HG03439 (cell line): ENCODE data around the gene POLRMT.
"Not testable (repeated sequence)": the region's sequence is repeated elsewhere in the genome, so short reads cannot be mapped to it uniquely, and the experiment has no call there.

Source experiments
- ATAC-seq: cut with Tn5 transposase; IDR thresholded peaks from one replicate; pipeline ENCODE4 v1.9.1; 2021; ENCODE audit warnings: mild to moderate bottlenecking, moderate library complexity; ENCODE audit not compliant: unreplicated experiment

POLRMT gene

DNA sequence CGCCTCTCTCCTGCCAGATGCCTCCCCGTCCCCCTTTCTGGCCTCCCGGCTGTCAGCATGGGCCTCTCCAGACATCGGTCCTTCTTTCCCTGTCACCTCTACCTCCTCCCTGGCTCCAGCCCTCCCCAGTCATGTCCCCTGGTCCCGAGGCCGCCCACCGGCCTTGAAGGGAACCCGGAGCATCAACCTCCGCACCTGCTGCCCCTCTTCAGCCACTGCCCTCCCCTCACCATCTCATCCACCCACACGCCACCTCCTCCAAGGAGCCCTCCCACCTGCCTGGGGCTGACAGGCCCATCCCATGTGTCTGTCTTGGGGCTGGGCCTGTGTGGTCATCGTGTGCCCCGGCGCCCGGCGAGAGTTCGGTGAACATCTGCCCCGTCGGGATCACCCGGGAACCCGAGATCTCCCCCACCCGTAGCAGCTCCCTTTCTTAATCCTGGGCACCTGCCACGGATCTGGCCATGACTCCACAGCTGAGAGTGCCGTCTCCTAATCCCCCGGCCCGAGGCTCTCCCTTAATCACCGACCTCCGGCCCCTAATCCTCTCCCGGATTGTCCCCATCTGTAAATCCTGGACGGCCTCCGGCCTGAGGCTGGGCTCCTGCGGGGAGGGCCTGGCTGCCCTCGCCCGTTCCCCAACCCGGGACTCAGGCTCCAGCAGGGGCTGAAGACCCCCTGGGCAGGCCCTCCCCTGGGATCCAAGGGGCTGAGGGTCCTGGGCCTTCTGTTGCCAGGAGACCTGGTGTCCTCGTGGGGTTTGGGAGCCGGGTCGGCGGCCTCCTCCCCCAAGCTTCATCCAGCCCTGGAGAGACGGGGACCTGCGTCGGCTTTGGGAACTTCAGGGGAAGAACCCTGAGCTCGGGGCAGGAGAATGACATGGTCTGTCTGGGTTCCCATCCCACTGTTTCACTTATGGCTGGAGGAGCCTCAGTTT, 37.7 kb downstream of the POLRMT start:
- no peak for ATAC-seq

DNA sequence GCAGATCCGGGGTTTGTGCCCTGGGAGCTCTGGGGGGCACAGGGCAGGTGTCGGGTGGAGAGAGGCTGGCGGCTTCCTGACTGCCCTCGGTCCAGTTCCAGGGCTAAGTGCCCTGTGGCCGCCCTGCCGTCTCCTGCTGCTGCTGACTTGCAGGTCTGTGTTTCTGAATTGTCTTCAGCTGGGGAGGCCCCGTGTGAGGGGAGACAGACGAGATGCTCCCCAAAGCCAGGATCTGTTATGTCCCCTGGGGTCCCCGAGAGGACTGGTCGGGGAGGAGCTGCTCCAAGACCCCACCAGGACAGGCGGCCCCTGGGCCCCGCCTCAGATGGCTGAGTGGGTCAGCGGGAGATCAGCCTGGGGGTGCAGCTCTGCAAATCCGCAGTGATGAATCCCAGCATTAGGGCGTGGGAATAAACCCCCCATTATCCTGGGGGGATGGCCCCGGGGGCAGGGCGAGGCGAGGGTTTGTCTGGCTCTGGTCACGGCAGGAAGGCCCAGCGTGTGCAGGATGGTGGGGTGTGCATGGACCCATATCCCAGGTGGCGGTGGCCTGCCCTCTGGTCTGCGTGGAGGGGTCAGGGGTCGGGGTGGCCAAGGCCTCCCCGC, 39.0 kb downstream of the POLRMT start:
- ATAC-seq, result no peak

DNA sequence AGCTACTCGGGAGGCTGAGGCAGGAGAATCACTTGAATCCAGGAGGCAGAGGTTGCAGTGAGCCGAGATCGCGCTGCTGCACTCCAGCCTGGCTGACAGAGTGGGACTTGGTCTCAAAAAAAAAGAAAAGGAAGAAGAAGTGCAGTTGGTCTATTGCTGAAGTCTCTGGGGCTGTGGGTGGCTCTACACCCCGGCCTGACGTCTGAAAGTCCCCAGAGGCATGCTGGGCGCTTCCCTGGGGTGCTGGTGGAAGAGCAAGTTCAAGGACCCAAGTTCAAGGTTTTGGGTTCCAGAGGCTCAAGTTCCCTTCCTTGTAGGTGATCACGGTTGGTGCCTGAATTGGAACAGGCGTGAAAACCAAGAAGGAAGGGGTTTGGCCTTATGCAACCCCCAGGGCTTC, 39.8 kb downstream of the POLRMT start:
- no peak for ATAC-seq

DNA sequence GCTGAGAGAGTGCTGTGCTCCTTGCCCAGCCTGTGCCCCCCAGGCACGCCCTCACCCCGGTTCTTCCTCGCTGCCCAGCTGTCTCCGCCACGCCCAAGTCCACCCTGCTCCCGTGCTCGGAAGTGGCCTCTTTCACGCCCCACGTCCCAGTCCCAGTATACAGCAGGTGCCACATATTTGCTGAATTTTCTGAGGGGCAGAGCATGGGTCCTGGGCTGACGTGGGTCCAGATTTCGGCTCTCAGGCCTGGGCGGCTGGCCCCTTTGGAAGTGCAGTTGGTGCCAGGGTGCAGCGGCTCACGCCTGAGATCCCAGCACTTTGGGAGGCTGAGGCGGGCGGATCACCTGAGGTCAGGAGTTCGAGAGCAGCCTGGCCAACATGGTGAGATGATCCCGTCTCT, 40.3 kb downstream of the POLRMT start:
- no peak for ATAC-seq

DNA sequence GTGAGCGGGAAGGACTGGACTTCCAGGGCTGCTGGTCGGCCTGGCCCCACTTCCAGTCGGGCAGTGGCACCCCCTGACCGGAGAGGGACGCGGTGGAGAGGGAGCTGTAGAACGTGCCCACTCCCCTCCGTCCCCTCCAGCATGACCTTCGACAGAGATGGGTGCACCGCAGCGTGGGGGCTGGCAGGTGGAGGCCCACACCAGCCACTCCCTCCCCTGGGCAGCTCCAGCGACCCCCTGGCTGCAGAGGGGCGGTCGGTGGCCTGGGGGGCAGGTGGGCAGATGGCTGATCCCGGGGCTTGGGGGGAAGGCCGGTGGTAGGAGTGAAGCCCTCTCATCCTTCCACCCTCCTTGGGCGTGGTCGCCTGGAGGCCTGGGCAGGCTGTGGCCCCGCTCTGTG, 41.2 kb downstream of the POLRMT start:
- ATAC-seq, result no peak

DNA sequence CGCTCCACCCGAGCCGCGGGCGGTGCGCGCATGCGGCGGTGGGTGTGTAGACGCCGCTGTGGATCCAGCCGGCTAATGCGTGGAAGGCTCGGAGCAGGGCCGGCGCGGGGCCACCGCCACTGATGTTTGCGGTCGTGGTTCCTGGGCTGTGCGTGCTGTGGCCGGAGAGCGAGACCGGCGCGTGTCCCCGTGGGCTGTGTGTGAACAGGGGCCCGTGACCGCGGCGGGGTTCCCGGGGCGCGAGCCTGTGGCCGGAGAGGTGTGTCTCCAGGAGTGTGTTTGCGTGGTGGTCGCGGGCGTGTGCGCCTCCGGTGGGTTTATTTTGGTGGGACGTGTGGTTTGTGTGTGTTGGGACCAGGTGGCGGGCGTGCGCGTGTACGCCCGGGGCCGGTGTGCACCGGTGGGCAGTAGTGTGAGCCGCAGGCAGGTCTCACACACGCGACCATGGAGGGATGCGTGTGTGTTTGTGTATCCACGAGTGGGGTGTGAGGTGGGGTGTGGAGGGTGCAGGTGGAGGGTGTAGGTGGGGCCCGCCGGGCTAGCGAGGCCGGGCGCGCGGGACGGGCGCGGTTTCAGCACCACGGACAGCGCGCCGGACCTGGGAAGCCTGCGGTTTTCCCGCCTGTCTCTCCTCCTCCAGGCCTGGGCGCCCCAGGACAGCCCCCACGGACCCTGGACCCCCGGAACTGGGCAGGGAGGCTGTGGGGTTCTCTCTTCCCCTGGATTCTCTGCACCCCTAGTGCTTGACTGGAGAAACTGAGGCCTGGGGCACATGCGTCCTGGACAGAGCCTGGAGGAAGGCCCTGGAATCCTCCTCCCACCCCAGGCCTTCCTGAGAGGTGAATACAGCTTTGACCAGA, 42.0 kb downstream of the POLRMT start:
- ATAC-seq, result no peak

DNA sequence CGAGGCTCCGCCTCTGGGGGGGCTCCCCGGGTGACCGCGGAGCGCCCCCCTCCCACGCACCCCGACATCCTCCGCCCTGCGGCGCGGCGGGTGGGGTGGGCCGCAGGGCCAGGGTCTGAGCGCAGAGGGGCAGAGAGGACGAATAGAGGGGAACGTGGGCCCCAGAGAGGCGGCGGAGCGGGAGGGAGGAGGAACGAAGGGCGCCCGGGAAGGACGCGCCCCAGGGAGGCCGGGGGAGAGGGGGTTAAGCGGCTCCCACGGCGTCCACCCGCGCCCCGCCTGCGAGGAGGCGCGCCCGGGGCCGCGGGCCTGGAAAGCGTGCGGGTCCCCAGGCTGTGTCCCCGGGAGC, 42.6 kb downstream of the POLRMT start:
- no peak for ATAC-seq

DNA sequence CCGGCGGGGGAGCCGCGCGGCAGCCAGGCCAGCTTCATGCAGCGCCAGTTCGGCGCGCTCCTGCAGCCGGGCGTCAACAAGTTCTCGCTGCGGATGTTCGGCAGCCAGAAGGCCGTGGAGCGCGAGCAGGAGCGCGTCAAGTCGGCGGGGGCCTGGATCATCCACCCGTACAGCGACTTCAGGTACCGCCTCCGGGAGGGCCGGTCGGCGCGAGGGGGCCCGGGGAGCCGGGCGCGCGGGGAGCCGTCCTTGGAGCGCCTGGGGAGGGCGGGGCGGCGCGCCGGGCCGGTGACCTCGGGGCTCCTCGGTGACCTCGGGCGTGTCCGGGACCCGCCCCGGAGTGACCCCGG, 43.0 kb downstream of the POLRMT start:
- no peak for ATAC-seq

DNA sequence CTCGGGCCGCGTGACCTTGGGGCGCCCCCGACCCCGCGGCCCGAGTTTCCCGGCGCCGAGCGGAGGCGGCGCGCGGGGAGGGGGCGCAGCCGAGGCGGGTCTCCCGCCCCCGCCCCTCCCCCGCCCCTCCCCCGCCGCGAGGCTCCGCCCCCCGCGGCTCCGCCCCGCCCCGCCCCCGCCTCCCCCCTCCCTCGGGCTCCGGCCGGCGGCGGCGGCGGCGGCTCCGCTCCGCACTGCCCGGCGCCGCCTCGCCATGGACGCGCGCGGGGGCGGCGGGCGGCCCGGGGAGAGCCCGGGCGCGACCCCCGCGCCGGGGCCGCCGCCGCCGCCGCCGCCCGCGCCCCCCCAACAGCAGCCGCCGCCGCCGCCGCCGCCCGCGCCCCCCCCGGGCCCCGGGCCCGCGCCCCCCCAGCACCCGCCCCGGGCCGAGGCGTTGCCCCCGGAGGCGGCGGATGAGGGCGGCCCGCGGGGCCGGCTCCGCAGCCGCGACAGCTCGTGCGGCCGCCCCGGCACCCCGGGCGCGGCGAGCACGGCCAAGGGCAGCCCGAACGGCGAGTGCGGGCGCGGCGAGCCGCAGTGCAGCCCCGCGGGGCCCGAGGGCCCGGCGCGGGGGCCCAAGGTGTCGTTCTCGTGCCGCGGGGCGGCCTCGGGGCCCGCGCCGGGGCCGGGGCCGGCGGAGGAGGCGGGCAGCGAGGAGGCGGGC, 43.5 kb downstream of the POLRMT start, which contains the start of gene HCN2:
Gene HCN2 (plus strand): TSS at position 189 of the 703 bp plus-strand sequence. CDS start 65 bp downstream, at position 254.
- ATAC-seq, result no peak

DNA sequence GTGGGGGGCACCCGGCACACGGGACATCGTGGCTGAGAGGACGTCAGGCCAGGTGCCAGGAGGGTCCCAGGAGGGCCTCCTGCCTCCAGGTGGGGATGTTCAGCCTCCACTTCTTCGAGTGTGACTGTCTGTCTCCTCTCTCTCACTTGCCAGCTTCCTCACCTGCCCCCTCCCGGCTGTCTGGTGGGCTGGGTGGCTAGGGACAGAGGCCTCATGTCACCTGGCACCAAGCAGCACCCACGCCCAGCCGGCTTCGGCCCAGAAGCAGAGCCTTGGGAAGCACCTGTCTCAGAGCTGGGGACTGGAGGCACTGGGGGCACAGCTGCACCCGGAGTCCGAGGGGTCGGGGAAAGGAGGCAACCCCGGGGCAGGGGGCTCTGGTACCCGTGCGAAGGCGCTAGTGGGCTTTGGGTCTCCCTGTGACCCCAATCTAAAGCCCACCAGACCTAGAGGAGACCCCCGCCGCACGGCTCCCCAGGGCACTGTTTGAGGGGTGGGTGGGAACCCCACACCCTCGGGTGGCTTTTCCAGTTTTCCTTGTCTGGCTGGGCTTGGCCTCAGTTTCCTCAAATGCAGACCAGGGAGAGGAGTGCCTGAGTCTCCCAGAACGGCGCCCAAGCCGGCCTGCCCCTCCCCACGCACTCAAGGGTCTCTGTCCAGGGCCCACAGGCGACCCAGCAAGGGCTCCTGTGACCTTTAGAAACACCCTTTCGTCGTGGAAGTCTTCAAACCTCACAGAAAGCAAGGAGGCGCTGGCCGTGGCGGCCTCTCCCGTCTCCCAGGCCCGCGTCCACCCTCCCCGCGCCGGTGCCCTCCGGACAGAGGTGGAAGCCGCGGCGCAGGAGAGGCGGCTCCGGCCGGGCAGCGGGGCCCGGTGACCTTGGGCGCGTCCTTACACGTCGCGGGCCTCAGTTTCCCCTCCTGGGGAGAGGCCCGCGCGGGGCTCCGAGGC, 44.3 kb downstream of the POLRMT start:
- ATAC-seq, result no peak

DNA sequence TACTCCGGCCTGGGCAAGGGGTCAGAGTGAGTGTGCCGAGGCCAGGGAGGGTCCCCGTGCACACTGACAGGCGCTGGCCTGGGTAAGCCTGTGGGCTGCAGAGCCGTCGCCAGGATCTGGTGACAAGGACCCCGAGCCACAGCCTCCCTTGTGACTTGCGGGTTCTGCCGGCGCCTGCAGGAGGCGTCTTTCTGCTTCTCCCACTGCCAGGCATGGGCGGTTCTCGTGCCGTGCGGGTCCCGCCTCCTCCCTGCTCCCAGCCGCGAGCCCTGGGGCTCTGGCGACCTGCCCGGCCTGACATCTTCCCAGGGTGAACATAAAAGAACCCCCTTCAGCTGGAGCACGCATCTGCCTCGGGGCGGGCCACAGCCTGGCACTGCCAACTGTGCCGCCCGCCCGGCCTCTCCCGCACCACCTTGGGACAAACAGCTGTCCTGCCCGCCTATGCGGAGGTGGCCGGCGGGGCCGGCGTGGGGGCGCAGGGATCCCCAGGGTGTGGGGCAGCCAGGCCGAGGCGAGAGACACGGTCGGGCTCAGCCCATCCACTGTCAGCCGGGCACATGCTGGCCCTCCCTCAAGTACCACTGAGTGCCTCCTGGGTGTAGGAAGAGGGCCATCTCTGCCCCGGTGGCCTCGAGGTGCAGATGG, 45.1 kb downstream of the POLRMT start:
- no peak for ATAC-seq

DNA sequence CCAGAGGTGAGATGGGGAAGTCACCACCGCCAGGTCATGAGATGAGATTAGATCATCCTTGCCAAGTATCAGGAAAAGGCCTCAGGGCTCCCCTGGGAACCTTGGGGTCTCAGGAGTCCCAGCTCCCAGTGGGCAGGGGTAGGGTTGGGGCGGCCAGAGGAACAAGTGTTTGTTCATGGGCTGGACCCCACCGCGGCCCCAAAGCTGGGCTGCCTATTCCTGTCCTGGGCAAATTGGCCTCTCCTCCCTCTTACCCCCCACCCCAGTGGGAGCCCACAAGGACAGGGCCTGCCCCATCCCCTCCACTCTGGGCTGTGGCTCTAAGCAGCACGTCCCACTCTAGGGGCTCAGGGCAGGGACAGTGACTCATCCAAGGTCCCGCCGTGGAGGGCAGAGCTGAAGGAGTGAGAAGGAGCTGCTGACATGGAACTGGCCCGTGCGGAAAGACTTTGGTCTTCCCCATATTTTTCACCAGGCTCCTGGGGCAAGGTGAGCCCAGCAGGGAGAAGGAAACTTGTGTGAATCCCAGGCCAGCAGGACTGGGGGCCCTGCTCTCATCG, 47.7 kb downstream of the POLRMT start:
- no peak for ATAC-seq

DNA sequence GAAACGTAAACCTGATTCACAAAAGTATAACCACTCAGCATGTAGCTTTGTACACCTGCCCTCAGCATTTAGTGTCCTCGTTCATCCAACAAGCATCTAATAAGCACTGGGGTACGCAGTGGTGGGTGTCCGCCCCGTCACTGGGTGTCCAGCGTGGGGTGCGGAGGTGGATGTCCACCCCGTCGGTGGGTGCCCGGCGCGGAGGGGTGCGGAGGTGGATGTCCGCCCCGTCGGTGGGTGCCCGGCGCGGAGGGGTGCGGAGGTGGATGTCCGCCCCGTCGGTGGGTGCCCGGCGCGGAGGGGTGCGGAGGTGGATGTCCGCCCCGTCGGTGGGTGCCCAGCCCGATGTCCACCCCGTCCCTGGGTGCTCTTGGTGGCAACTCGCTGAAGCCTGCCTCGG, 48.2 kb downstream of the POLRMT start:
- not testable (repeated sequence) for ATAC-seq

DNA sequence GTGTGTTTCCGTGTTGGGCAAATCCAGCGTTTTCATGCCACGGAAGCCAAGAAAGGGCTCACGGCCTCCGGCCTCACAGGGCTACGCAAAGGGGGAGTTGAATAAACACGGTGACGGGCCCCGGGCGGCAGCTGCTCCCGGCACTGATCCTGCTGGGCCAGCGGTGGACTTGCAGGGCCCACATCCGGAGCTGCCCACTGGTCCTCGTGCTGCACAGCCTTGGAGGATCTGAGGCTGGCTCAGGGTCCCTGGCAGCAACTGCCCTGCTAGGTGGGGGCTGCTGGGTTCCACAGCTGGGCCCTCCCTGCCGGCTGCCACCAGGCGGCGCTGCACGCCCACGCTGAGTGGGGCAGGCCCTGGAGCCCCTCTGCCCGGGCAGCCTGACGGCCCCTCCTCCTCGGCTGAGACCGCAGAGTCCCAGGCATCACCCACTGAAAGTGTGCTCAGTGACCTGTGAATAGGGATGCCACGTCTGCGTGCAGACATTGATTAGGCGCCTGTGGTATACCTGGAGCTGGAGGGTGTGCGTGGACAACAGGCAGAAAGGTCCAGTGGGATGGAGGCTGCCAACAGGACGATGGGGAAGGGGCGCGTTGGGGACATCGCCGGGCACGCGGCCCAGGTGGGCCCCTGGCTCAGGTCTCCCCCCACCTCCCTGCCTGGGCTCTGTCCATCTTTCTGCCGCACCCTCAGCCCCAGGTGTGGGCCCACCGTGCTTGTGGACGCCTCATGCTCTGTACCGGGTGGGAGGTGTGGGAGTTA, 48.9 kb downstream of the POLRMT start:
- ATAC-seq, result no peak

DNA sequence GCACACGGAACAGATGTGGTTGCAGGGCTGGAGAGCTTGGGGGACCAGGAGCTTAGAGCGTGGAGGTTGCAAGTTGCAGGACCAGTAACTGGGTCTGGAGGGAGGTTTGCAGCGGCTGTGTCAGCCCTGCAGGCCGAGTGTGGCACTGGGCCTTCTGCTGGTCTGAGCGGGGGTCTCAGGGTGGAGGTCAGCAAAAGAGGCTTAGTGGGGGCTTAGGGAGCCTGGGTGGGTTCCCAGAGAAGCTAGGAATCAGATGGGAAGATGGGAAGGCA, 49.4 kb downstream of the POLRMT start:
- ATAC-seq, result no peak

DNA sequence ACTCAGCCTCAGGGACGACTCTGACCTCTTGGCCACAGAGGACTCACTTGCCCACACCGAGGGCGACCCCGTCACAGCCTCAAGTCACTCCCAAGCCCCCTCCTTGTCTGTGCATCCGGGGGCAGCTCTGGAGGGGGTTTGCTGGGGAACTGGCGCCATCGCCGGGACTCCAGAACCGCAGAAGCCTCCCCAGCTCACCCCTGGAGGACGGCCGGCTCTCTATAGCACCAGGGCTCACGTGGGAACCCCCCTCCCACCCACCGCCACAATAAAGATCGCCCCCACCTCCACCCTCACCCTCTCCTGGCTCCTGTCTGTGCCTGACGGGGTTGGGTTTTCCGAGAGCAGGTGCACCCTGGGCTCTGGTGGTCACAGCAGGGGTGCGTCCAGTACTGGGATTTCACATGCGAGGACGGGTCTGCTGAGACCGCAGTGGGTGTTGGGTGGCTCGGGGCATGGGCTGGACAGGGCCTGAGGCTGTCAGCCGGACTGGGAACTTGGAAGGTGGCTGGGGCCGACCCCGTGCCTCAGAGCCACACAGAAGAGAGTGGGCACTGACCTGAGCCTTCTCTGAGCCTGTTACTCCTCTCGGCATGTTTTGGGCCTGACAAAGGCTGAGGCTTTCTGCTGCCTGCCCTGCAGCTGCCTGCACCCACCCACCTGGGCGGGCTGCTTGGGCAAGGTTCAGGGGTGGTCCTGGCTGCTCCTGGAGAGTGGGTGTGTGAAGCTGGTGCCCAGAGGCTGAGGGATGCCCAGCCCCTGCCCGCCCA, 50.0 kb downstream of the POLRMT start:
- ATAC-seq, result no peak

DNA sequence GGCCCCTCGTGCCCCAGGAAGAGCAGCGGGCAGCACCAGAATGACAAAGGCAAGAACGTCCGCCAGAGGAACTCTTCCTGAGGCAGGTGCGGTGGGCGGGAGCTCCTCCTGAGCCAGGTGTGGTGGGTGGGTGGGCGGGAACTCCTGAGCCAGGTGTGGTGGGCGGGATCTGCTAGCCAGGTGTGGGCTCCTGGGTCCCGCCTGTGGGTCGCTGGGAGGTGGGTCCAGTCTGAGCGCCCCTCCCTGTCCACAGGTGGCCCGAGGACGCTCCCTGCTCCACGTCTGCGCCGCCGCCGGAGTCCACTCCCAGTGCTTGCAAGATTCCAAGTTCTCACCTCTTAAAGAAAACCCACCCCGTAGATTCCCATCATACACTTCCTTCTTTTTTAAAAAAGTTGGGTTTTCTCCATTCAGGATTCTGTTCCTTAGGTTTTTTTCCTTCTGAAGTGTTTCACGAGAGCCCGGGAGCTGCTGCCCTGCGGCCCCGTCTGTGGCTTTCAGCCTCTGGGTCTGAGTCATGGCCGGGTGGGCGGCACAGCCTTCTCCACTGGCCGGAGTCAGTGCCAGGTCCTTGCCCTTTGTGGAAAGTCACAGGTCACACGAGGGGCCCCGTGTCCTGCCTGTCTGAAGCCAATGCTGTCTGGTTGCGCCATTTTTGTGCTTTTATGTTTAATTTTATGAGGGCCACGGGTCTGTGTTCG, 50.7 kb downstream of the POLRMT start:
- ATAC-seq, result no peak
